DMS53 (cell line): Measurements from ENCODE around the gene TAOK1.
"Not testable (repeated sequence)": the region's sequence is repeated elsewhere in the genome, so short reads cannot be mapped to it uniquely, and the experiment has no call there.

Experiments
- DNase-seq: peaks from one replicate; lab custom pipeline; 2025; lab: John Stamatoyannopoulos, UW

Gene TAOK1

GRCh38 chr17:29389982-29390850, at the start of gene TAOK1:
Gene TAOK1, plus strand, starts transcription at chr17:29390363. Its CDS starts 61,186 bp downstream, at chr17:29451549.
- peak; percentile 98 for DNase-seq

GRCh38 chr17:29341726-29342125, 48.4 kb upstream of the TAOK1 start:
- DNase-seq, result no peak

GRCh38 chr17:29342158-29342765, 47.9 kb upstream of the TAOK1 start:
- DNase-seq, result no peak

- no peak for DNase-seq
These were observed 45.8 kb upstream of the TAOK1 start for GRCh38 chr17:29344201-29344856.

GRCh38 chr17:29345066-29345465, 45.1 kb upstream of the TAOK1 start:
- no peak for DNase-seq

- not testable (repeated sequence) for DNase-seq
These were observed 44.7 kb upstream of the TAOK1 start for GRCh38 chr17:29345470-29345869.

- DNase-seq, result no peak
These were observed 43.7 kb upstream of the TAOK1 start for GRCh38 chr17:29346462-29346861.

- DNase-seq, result no peak
These were observed 42.1 kb upstream of the TAOK1 start for GRCh38 chr17:29347831-29348629.

- no peak for DNase-seq
These were observed 40.8 kb upstream of the TAOK1 start for GRCh38 chr17:29349409-29349808.

- DNase-seq, result no peak
These were observed 38.0 kb upstream of the TAOK1 start for GRCh38 chr17:29352146-29352545.

GRCh38 chr17:29357232-29357631, 32.9 kb upstream of the TAOK1 start:
- no peak for DNase-seq

- DNase-seq, result no peak
These were observed 32.3 kb upstream of the TAOK1 start for GRCh38 chr17:29357821-29358232.

GRCh38 chr17:29358416-29358815, 31.7 kb upstream of the TAOK1 start:
- no peak for DNase-seq

- DNase-seq, result no peak
These were observed 30.4 kb upstream of the TAOK1 start for GRCh38 chr17:29359777-29360176.

GRCh38 chr17:29363716-29364115, 26.4 kb upstream of the TAOK1 start:
- no peak for DNase-seq

GRCh38 chr17:29364691-29365090, 25.5 kb upstream of the TAOK1 start:
- DNase-seq, result no peak

- no peak for DNase-seq
These were observed 22.0 kb upstream of the TAOK1 start for GRCh38 chr17:29368161-29368560.

GRCh38 chr17:29368926-29369325, 21.2 kb upstream of the TAOK1 start:
- no peak for DNase-seq

GRCh38 chr17:29369831-29370735, 20.1 kb upstream of the TAOK1 start:
- DNase-seq, result peak; percentile 73

GRCh38 chr17:29376667-29377270, 13.4 kb upstream of the TAOK1 start:
- DNase-seq, result no peak

GRCh38 chr17:29378500-29378899, 11.7 kb upstream of the TAOK1 start:
- DNase-seq, result no peak
